K562 (cell line): ENCODE results near the gene TBX10. TPM values are rescaled to one million over a fixed set of nuclear protein-coding genes. Genes with fewer than 3 reads are reported as not detected.

Experiments
- ATAC-seq: fragments of 200-7000 bp; cut with Tn5 transposase; 3 replicates; pipeline ENCODE4 v1.9.1; 2020; ENCODE audit warnings: moderate library complexity
- BruUV-seq: library from RNA; stranded (reverse); fragments of 400-500 nt; replicated peaks from 2 replicates; lab custom pipeline; 2021; lab: Mats Ljungman, UMichigan
- CTCF ChIA-PET: fragments of 300-600 bp; formaldehyde crosslinking; extraction: SDS; loops from one replicate; lab custom pipeline; 2021; ENCODE audit warnings: low intra/inter-chr PET ratio; lab: Yijun Ruan, JAX
- POLR2A ChIA-PET: fragments of 300-600, 350-650 bp; sonication (Branson Sonifier 250); formaldehyde crosslinking; extraction: SDS; loops from one replicate; lab custom pipeline; 2021; ENCODE audit warnings: antibody characterized with exemption, inconsistent platforms; lab: Yijun Ruan, JAX
- DNase-seq, 4 experiments: peaks; one replicate each; pipeline versions ENCODE4 v3.0.0 to v3.0.0-alpha.2; 2011 to 2018; ENCODE audit warnings: low spot score in 3 of 4, mixed read lengths in 3 of 4; ENCODE audit errors: extremely low read depth in 1 of 4
- FAIRE-seq: peaks from 2 replicates; lab custom pipeline; 2011; peaks lifted over from hg19 to GRCh38; lab: Jason Lieb, UNC
- H2AFZ ChIP-seq: 2 replicates; pipeline ENCODE4 v1.6.0; 2011; ENCODE audit warnings: low read depth, low read length, control low read depth, inconsistent platforms
- H3K27ac ChIP-seq: fragments of 200-600 bp; 3 replicates; pipeline ENCODE4 v1.8.0; 2011; ENCODE audit warnings: low read depth, mild to moderate bottlenecking, control low read depth, inconsistent platforms, low read length, moderate library complexity, mixed read lengths; ENCODE audit errors: extremely low read depth
- H3K27me3 ChIP-seq, 2 experiments: fragments of 300-600 bp in 1 of 2; 2 replicates in 1 of 2; 3 replicates in 1 of 2; pipeline versions ENCODE4 v1.6.0 to v1.8.0; 2011; ENCODE audit warnings: inconsistent platforms in 2 of 2, low read length in 2 of 2, mild to moderate bottlenecking in 1 of 2, mixed read lengths in 1 of 2, moderate library complexity in 1 of 2; ENCODE audit not compliant: control insufficient read depth in 2 of 2, insufficient read depth in 2 of 2
- H3K36me3 ChIP-seq: fragments of 300-600 bp; 3 replicates; pipeline ENCODE4 v1.8.0; 2011; ENCODE audit warnings: mild to moderate bottlenecking, low read length, inconsistent platforms; ENCODE audit not compliant: control insufficient read depth, insufficient read depth
- H3K4me1 ChIP-seq, 2 experiments: fragments of 200-600 bp in 1 of 2; replicated peaks in 1 of 2; 2 replicates in 1 of 2; 3 replicates in 1 of 2; pipeline versions ENCODE4 v1.5.1 to v1.8.0; 2011; ENCODE audit warnings: inconsistent platforms in 2 of 2, low read length in 2 of 2, mild to moderate bottlenecking in 1 of 2, mixed read lengths in 1 of 2, moderate library complexity in 1 of 2; ENCODE audit not compliant: control insufficient read depth in 2 of 2, insufficient read depth in 2 of 2
- H3K4me2 ChIP-seq: 2 replicates; pipeline ENCODE4 v1.6.1; 2011; ENCODE audit warnings: low read length, control low read depth, inconsistent platforms, mixed read lengths; ENCODE audit not compliant: insufficient read depth
- H3K4me3 ChIP-seq: fragments of 200-600 bp; sonication (generic), shearing (Covaris generic); 2 replicates; pipeline ENCODE4 v1.5.1; 2016; ENCODE audit warnings: control low read depth, inconsistent platforms
- H3K79me2 ChIP-seq: fragments of 200-600 bp; 3 replicates; pipeline ENCODE4 v1.8.0; 2011; ENCODE audit warnings: low read length, inconsistent platforms; ENCODE audit not compliant: control insufficient read depth, insufficient read depth
- H3K9ac ChIP-seq, 2 experiments: 2 replicates each; pipeline versions ENCODE4 v1.6.0 to v1.6.1; 2011; ENCODE audit warnings: low read depth in 2 of 2, low read length in 2 of 2, control low read depth in 1 of 2, inconsistent platforms in 1 of 2, mild to moderate bottlenecking in 1 of 2, mixed read lengths in 1 of 2; ENCODE audit not compliant: insufficient read depth in 1 of 2
- H3K9me1 ChIP-seq: one replicate; pipeline ENCODE4 v1.6.0; 2011; ENCODE audit warnings: inconsistent platforms, mild to moderate bottlenecking, low read length, moderate library complexity; ENCODE audit not compliant: control insufficient read depth, insufficient read depth
- H3K9me3 ChIP-seq: replicated peaks from 2 replicates; pipeline ENCODE4 v1.5.1; 2011; ENCODE audit warnings: low read depth, low read length, inconsistent platforms; ENCODE audit not compliant: control insufficient read depth, insufficient read depth
- H4K20me1 ChIP-seq: replicated peaks from 2 replicates; pipeline ENCODE4 v1.6.1; 2011; ENCODE audit warnings: low read length, inconsistent platforms, mixed read lengths; ENCODE audit not compliant: control insufficient read depth, insufficient read depth
- ARID2 ChIP-seq: fragments of 450-650 bp; IDR thresholded peaks from 2 replicates; pipeline ENCODE4 v1.6.1; 2017; ENCODE audit warnings: antibody characterized with exemption, mild to moderate bottlenecking
- CBFA2T2 ChIP-seq: fragments of 450-650 bp; conservative IDR thresholded peaks from 2 replicates; pipeline ENCODE4 v1.6.1; 2017; ENCODE audit warnings: mild to moderate bottlenecking
- GABPB1 ChIP-seq: sonication (generic); formaldehyde crosslinking; IDR thresholded peaks from 2 replicates; pipeline ENCODE4 v1.8.0; 2022; ENCODE audit warnings: mild to moderate bottlenecking, missing genetic modification reagents
- NFIC ChIP-seq: fragments of 450-650 bp; IDR thresholded peaks from 2 replicates; pipeline ENCODE4 v1.6.1; 2017; ENCODE audit warnings: mild to moderate bottlenecking, inconsistent platforms
- POLR2AphosphoS2 ChIP-seq: IDR thresholded peaks from 2 replicates; pipeline ENCODE4 v1.6.1; 2012; ENCODE audit warnings: low read length, improper control_type of control experiment
- TAF1 ChIP-seq: IDR thresholded peaks from 2 replicates; pipeline ENCODE4 v1.6.1; 2011; ENCODE audit warnings: mild to moderate bottlenecking, low read length, moderate library complexity; ENCODE audit not compliant: insufficient read depth, control insufficient read depth, severe bottlenecking; ENCODE audit errors: extremely low read depth
- TAF7 ChIP-seq: fragments of 450-650 bp; IDR thresholded peaks from 2 replicates; pipeline ENCODE4 v1.6.1; 2016; ENCODE audit warnings: missing genetic modification characterization, missing compliant biosample characterization
- TBL1XR1 ChIP-seq, 2 experiments: IDR thresholded peaks; 2 replicates each; pipeline ENCODE4 v1.6.1; 2012; ENCODE audit warnings: improper control_type of control experiment in 2 of 2, low read length in 2 of 2, mild to moderate bottlenecking in 1 of 2
- ZBTB7A ChIP-seq: IDR thresholded peaks from 2 replicates; pipeline ENCODE4 v1.6.1; 2011; ENCODE audit warnings: low read depth, mild to moderate bottlenecking, low read length, moderate library complexity, borderline replicate concordance; ENCODE audit not compliant: control insufficient read depth
- WGBS: fragments of 100-300 bp; shearing (Covaris generic); methylation state at CpG from one replicate; pipeline ENCODE4 v1.1.6; 2016; ENCODE audit warnings: low coverage, mixed read lengths; ENCODE audit not compliant: insufficient coverage; ENCODE audit errors: missing lambda C conversion rate; 5-methylcytosine and 5-hydroxymethylcytosine counted together
- in situ Hi-C: fragments of 300-500 bp; cut with MboI; formaldehyde crosslinking; loops from 4 replicates; pipeline ENCODE4 v1.15.0; 2018; ENCODE audit warnings: inconsistent platforms, mixed read lengths
- intact Hi-C: fragments of 100-400 bp; cut with micrococcal nuclease; formaldehyde crosslinking; loops from 2 replicates; pipeline ENCODE4 v1.14.2; 2022
- polyA plus RNA-seq, 8 experiments: library from polyadenylated mRNA; depleted of rRNA in 4 of 8; stranded (reverse) in 5 of 8; unstranded in 3 of 8; fragments of >200 nt; fragmentation: Nextera tagmentation in 2 of 8; fragmentation: Illumina TruSeq in 1 of 8; extraction: Ambion mirVana in 2 of 8; extraction: Trizol in 1 of 8; gene quantifications; 2 replicates each; pipeline versions ENCODE4 v1.2.1 to v1.2.3, GENCODE V29; 2011 to 2014; ENCODE audit warnings: inconsistent platforms in 1 of 8, missing spikeins in 1 of 8
- total RNA-seq, 7 experiments: library from RNA; depleted of rRNA in 6 of 7; stranded (reverse); fragments of >200 nt in 6 of 7; fragmentation: Illumina TruSeq in 2 of 7; extraction: Trizol in 2 of 7; gene quantifications; 2 replicates each; pipeline versions ENCODE4 v1.2.1 to v1.2.3, GENCODE V29; 2011 to 2021; ENCODE audit warnings: low replicate concordance in 1 of 7
- TF ChIP-seq, protein P1 (sequence below): fragments of 150-350 bp; conservative IDR thresholded peaks from 2 replicates; pipeline ENCODE4 v1.6.1; 2014; ENCODE audit warnings: low read length
- TF ChIP-seq, protein P2 (sequence below): fragments of 250-450 bp; sonication (Bioruptor Pico); IDR thresholded peaks from 2 replicates; pipeline ENCODE4 v1.4.0; 2020

The TBX10 gene
- total and polyA plus RNA-seq, 9 of the 15 experiments (the other 6 are each of a cell fraction or from before 2014, with no cell fraction given) = not detected

DNA sequence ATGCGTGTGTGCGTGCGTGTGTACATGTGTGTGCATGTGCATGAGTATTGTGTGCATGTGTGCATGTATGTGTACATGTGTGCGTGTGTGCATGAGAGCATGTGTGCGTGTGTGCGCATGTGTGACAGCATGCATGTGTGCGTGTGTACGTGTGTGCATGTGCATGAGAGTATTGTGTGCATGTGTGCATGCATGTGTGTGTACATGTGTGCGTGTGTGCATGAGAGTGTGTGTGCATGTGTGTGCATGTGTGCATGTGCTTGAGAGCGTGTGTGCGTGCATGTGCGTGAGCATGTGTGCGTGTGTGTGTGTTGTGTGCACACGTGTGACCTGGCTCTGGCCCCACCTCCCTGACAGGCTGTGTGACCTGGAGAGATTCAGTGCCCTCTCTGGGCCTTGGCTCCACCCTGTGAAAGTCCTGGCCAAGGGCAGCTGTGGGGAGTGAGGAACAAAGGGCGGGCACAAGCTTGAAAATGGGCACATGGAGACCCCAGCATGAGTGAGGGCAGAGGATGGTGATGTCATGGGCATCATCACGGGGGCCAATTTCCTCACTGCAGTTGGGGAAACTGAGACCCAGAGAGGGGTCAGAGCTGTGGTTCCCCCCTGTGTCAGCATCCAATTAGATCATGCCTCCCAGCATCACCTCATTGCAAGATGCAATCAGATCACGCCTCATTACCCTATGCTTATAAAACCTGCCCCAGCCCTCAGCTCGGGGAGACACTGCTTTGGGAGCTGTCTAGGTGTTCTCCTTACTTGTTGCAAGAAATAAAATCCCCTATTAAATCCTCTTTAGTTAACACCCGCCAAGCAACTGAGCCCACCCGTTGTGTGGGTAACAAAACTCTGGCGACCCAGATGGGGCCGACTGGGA is 10.3 kb upstream of the TBX10 start (continued):
- TF ChIP-seq ARID2 = peak; percentile 78; the same call in 1 of the 2 replicates

DNA sequence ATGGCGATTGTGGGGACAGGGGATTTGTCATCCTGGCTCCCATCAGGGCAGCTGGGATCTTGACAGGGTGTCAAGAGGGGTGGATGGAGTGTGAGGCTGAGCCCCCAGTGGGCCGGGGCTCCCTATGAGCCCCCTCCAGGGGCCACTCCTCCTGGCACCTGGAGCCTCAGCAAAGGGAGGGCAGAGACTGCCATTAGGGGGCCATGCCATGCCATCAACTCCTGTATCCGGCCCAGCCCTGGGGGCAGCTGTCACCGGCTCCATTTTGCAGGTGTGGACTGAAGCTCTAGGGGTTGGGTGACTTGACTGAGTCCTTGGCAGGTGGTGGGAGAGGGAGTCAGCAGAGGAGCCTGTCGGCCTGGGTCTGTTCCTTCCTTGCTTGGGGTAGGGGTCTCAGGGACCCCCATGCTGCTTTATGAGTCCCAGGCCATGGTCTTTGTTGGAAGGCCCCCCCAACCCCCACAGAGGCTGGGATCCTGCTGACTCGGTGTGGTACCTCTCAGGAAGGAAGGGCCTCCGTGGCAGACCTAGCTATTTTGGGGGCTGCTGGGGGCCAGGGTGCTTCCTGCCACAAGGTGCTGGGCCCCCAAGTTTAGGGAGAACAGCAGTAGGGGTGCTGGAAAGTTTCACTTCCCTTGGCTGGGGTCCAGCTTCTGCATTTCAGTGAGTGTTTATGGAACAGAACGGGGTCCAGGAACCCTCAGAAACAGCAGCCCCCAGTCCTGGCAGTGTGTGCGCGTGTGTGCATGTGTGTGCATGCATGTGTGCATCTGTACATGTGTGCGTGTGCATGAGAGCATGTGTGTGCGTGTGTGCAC is 9.4 kb upstream of the TBX10 start:
- Histone ChIP-seq H4K20me1 (peaks cover 3% of the 10 kb centered on the region; the same call in 1 of the 2 replicates), H3K9me3 (no peaks in the 10 kb centered on the region; the same call in none of the 2 replicates), H3K27ac (no peak overlapping the region), H3K79me2 (no peaks in the 10 kb centered on the region), H2AFZ (no peak overlapping the region), H3K9ac (0 out of 4 replicates have a peak overlapping the region, but pooled peaks of 1 of the 2 experiments have one; percentile 17), H3K4me3 (no peak overlapping the region), H3K4me1 (peaks cover 0 to 43% of the 10 kb centered on the region in 2 experiments; a peak in 2 of 5 replicates), H3K4me2 (no peak overlapping the region), H3K9me1 (no peaks in the 10 kb centered on the region), H3K27me3 (peaks cover 2 to 18% of the 10 kb centered on the region in 2 experiments; a peak in 3 of 5 replicates), H3K36me3 (no peaks in the 10 kb centered on the region)
- intact Hi-C loops = loop anchor here (10.0 kb wide), 1 partner anchor 156 kb away; no protein-coding TSS in a partner anchor
- no TSS peak for BruUV-seq
- ChIA-PET POLR2A (interaction anchor here (0.6 to 1.2 kb wide), 3 partner anchors 11 to 237 kb away, joined by 3 to 4 read pairs (median 3); no protein-coding TSS in a partner anchor), CTCF (interaction anchor here (1.4 kb wide), 1 partner anchor 10 kb away, joined by 4 read pairs; no protein-coding TSS in a partner anchor)
- TF ChIP-seq TAF1 (no peak), CBFA2T2 (no peak), GABPB1 (no peak), TBL1XR1 (IDR thresholded peaks at IDR 0.05; ENCODE audit: low read length in 2 of 2) (no peak), TAF7 (tag) (no peak), POLR2AphosphoS2 (no peak), NFIC (peak; percentile 21; the same call in 1 of the 2 replicates), ZBTB7A (peak; percentile 54)
- TF ChIP-seq, protein P1, sequence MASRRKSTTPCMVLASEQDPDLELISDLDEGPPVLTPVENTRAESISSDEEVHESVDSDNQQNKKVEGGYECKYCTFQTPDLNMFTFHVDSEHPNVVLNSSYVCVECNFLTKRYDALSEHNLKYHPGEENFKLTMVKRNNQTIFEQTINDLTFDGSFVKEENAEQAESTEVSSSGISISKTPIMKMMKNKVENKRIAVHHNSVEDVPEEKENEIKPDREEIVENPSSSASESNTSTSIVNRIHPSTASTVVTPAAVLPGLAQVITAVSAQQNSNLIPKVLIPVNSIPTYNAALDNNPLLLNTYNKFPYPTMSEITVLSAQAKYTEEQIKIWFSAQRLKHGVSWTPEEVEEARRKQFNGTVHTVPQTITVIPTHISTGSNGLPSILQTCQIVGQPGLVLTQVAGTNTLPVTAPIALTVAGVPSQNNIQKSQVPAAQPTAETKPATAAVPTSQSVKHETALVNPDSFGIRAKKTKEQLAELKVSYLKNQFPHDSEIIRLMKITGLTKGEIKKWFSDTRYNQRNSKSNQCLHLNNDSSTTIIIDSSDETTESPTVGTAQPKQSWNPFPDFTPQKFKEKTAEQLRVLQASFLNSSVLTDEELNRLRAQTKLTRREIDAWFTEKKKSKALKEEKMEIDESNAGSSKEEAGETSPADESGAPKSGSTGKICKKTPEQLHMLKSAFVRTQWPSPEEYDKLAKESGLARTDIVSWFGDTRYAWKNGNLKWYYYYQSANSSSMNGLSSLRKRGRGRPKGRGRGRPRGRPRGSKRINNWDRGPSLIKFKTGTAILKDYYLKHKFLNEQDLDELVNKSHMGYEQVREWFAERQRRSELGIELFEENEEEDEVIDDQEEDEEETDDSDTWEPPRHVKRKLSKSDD = no peak
- TF ChIP-seq, protein P2, sequence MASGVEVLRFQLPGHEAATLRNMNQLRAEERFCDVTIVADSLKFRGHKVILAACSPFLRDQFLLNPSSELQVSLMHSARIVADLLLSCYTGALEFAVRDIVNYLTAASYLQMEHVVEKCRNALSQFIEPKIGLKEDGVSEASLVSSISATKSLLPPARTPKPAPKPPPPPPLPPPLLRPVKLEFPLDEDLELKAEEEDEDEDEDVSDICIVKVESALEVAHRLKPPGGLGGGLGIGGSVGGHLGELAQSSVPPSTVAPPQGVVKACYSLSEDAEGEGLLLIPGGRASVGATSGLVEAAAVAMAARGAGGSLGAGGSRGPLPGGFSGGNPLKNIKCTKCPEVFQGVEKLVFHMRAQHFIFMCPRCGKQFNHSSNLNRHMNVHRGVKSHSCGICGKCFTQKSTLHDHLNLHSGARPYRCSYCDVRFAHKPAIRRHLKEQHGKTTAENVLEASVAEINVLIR (CRISPR knock-in tag) = no peak
- no peak for DNase-seq
- no peak for ATAC-seq
- no peak for FAIRE-seq
- in situ Hi-C loops = no loop called here
- WGBS = 36% methylated on average over 12 of the region's 12 CpGs
